ENCODE measurements around the gene PTPN4.
A peak's percentile ranks its signal among the peaks of the same experiment; 100 is the strongest.

The PTPN4 gene

DNA sequence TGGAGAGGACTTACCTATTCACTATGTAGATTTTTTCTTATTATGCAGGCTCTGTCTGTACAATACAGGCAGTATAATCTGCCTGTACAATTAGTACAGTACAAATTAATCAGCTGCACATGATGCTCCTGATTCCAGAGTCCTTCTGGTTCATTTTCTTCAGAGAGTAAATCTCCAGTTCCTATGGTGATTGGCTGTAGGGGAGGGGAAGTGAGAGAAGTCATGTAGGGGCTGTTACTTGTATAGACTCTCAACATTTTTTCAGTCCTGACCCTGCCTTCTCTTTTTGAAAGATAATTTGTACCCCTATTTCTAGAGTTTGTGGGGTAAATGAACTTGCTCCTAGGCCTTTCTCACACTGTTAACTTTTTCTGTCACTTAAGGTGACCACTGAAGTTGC, 54.5 kb downstream of the PTPN4 start:
- DNase-seq = no peak

DNA sequence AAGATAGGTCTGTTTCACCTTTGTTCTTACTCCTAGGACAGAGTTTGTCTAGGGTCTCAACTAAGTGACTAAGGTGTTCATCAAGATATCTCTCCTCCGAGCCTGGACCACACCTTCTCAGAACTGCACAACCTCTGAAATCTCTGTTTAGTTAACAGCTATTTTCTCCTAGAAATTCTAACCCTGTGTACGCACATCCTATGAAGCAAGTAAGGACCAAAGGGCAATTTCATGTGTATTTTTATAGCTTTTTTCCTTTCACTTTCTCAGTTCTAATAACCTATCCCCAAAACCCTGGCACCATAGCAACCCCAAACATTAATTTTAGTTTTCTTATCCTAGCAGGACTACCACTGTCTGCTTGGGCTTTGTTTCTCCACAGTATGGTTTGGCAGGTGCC, 59.1 kb downstream of the PTPN4 start:
- no peak for DNase-seq

DNA sequence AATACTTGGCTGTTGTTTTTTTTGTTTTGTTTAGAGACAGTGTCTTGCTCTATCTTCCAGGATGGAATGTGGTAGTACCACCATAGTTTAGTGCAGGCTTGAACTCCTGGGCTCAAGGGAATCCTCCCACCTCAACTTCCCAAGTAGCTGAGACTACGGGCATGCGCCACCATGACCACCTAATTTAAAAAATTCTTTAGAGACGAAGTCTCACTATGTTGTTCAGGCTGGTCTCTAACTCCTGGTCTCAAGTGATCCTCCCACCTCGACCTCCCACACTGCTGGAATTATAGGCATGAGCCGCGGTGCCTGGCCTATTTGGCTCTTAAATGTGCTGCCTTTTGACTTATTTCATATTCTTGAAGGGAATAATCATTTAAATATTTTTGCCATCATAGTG, 60.1 kb downstream of the PTPN4 start:
- DNase-seq = no peak

DNA sequence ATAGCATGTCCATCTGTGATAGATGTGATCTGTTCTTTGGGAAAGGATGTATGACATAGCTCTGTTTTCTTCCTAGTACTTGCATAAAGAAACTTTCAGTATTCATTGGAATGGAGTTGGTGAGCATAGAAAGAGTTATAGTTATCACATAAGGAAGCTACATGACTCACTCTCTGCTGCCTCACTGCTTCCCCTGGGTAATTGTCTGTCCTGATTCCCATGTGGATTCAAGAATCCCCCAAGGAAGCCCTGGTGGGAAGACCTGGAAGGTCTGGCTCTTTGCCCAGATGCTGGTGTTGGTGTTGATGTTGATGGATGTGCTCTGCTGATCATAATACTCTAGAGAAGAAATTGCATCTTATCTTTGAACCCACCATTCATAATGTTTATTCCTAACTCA, 60.6 kb downstream of the PTPN4 start:
- no peak for DNase-seq

DNA sequence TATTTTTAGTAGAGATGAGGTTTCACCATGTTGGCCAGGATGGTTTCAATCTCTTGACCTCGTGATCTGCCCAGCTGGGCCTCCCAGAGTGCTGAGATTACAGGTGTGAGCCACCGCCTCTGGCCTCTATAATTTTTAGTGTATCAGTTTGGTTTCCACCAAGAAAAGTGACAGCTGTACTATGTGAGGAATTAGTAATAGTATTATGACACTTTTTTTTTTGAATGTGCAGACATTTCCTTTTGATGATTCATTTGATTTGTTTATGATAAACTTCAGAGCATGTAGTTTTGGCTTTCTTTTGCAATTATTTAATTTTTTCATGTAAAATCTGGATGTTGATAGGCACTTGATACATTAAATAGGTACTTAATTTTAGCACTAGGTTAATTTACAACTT, 61.5 kb downstream of the PTPN4 start:
- DNase-seq = no peak

DNA sequence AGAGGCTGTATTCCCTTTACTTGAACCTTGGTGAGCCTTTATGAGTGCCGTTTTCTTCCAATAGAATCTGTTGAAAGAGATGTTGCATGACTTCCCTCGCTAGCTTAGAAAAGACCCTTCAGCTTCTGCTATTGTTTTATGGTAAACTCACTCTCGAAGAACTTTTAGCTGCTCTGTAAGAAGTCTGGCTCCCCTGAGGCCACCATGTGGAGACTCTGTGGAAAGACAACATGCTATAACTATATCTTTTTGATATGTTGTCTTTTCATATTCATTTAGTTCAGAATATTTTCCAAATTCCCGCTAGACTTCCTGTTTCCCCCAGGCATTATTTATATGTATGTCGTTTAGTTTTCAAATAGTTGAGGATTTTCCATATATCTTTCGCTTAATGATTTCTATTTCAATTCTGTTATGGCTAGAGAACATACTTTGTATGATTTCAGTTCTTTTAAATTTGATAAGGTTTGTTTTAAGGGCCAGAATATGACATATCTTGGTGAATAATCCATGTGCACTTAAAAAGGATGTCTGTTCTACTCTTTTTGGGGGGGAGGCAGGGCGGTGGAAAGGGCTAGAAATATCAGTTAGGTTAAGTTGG, 64.1 kb downstream of the PTPN4 start:
- peak in 1 of 2 experiments; percentile 10 for DNase-seq

DNA sequence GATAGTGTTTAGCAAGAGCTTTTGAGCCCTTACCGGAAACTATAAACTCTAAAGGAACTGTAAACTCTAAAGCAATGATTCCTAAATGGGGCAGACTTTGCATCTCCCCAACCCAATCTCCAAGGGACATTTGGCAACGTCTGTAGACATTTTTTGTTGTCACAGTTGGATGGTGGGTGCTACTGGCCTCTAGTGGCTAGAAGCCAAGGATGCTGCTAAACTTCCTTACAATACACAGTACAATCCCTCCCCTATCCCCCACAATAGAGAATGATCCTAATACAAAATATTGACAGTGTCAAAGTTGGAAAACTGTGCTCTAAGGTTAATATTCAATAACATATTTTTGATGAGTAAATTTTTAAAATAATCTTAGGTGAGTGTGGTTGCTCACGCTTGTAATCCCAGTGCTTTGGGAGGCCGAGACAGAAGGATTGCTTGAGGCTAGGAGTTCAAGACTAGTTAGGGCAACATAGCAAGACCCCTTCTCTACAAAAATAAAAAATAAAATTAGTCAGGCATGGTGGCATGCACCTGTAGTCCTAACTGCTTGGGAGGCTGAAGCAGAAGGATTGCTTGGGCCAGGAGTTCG, 66.7 kb downstream of the PTPN4 start:
- DNase-seq = peak; percentile 18 to 27

DNA sequence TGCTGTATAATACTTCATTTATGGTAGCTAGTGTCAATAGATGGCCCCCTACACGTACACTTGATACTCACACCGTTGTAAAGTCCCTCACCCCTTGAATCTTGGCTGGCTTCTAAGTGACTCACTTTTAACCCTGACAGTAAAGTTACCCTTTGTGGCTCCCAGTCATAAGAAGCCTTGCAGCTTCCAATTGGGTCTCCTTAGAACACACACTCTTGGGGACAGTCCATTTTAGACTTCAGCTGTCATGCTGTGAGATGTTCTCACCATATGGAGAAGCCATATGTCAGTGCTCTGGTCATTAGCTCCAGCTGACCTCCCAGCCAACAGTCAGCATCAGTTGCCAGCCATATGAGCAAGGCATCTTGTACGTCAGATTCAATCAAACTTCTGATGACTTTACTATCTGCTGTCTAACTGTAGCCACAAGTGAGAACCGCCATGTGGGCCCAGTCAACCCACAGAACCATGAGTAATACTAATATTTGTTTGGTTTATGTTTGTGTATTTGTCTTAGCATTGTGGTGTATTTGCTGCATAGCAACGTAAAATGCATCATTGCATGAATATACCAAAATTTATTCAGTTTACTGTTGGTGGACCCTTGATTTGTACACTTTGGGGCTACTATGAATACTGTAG, 68.3 kb downstream of the PTPN4 start:
- DNase-seq = no peak

DNA sequence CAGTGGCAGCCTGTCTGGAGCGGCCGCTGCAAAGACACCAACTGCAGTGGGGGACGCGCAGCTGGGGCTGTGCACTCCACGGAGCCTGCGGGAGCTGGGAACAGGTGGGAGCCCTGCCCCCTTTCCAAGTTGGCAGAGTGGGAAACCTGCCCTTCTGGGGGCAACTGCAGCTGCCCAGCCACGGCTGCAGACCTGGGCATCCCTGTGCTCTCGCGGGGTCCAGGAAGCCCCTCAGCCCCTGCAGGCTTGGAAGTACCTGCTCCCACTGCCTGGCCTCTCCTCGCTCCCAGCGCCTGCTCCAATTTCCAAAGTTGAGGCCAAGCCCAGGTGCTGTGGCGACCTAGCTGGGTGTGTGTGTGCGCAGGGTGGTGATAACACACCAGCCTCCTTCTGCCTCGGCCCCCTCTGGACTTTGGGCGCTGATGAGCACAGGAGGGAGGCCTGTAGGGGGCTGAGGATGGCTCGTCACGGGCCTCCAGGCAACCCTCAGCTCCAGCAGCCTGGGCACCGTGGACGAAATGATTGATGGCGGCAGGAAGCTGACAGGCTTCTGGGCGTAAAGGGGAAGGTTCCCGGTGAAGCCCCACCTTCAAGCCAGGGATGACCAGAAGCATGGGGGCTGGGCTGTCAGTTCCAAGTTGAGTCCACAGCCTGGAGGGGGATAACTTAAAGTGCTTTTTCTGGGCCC, 76.9 kb downstream of the PTPN4 start:
- DNase-seq = no peak

DNA sequence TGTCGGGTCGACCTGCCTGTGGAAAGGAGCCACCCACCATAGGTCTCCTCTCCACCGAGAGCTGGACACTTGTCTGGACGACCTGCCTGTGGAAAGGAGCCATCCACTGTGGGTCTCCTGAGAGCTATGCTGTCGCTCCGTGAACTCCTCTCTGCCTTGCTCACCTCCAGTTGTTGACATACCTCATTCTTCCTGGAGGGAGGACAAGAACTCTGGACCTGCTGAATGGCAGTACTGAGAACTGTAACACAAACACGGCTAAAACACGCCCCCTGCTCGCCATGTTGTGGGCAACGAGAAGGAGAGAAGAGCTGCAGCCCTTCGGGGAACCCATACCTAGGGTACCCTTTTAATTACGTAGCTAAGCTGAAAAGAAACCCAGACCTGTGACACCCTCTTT, 77.6 kb downstream of the PTPN4 start:
- no peak for DNase-seq

DNA sequence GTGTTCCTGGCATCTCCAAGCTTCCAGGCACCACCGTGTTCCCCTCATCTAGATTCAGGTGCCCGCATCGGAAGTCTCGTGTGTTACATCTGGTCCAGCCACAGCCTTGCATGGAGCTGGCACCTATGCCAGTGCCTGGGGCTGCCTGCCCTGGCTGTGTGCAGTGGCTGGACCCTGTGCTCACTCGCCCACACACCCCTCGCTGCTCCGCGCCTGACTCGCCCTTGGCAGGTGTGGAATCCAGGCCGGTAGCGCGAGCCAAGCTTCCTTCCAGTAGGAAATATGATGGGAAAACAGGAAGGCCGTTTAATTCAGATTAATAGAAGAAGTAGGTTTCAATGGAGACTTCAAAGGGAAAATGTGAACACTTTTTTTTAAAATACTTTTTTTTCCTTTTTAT, 78.0 kb downstream of the PTPN4 start:
- DNase-seq = no peak

DNA sequence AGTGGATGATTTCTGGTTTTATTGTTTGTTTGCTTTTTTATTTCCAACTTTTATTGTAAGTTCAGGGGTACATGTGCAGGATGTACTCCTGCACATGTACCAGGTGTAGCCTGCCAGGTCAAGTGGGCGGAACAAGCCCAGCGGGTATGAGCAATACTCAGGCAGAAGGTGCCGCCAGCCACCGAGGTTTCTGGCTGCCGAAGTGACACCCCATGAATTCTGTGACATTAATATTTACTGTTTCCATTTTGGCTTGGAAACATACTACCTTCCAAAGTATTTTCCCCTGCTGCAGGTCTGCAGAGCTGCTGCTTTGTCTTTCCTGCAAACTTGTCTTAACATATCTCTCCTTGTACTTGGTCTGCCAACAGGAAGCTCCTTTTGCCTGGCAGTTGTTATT, 78.5 kb downstream of the PTPN4 start:
- no peak for DNase-seq

DNA sequence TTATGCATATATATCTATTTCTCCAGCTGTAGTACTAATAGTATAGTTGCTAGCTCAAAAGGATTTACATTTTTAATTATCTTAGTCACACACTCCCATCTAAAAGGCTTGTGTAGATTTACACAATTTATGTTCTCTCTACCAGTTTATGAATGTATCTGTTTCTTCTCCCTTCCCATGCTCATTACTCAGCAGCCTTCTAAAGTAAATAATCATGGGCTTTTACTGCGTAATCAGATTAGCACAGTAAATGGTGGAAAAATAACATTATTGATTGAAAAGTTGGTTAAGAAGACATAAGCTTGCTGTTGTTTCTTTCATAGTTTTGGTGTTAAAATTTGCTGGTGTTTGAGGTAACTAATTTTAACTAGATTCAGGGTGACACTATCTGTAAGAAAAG, 81.8 kb downstream of the PTPN4 start:
- DNase-seq = no peak

DNA sequence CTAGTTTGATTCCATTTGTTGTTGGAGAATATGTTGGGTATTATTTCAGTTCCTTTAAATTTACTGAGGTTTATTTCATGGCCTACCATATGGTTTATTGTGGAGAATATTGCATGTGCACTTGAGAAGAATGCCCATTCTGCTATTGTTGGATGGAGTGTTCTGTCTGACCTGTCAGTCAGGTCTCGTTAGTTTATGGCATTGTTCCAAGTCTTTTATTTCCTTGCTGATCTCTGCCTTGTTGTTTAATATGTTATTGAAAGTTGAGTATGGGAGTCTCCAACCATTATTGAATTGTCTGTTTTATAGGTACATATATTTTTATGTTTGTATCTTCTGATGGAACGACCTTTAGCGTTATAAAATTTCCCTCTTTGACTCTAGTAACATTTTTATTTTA, 86.3 kb downstream of the PTPN4 start:
- no peak for DNase-seq

DNA sequence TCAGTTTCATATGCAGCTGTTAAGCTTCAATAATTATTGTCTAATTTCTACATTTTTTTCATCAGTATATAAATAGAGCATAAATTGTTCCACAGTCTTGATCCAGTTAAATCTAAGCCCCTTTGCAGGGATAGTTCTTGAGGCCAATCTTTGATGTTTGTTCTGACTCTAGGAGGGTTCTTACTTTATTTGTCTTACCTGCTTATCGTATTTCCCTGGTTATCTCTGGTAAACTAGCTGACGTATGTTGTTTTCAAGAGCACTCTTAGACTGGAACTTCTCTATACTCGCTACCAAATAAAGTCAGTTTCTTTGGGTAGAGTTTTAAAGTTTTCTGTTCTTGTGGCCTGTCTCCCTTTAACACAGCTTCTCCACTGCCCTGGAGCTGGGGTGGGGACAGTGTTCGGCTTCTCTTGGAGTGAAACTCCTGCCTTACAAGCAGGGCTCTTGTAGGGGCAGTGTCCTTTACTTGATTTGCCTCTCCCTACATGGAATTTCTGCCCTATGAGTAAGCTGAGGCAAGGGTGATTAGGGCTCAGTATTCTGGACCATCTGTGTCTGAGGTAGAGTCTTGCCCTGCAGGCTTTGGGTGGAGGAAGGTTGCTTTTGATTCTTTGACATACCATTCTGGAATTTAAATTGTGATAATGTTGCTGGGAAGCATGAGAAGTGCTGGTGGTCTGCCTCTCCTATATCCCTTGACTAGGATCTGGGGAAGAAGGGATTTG, 90.3 kb downstream of the PTPN4 start:
- no peak for DNase-seq

DNA sequence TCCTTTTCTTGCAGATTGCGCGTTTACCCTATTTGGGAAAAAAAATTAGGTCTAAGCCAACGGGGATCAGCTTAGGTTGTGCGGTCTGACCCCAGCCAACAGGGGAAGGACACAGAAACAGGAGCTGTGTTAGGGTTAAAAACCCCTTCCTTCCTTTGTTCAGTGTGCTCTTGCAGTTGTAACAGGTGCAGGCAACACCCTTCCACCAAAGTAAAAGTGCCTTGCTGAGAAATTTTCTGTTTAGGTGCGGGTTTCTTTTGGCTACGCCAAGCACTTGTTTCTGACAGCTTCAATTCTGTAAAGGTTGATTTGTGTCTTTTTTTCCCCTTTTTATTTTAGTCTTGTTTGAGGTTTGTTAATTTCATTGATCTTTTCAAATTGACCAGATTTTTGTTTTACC, 92.5 kb downstream of the PTPN4 start:
- DNase-seq = no peak

DNA sequence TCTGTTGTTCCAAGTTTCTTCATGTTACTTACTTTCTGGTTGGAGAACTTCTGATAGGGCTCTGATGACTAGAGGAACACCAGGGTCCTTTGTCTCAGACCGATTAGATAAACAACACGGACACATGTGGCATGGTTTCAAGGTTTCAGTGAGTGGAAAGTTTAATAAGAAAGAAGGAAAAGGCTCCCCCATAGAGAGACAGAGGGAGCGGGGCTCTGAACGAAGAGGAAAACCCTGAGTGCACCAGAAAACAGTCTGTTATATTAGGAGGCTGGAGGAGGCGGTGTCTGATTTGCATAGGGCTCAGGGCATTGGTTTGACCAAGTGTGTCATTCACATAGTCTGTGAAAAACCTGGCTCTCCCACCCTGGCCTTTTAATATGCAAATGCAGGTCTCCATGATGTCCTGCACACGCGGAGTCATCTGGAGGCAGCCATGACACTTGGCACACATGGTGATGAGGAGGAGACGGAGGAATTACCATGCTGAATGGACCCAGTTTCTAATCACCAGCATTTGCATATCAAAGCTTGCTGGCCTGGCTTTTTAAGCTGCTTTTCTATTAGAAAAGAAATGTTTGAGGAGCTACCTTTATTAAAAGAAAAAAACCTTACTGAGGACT, 94.2 kb downstream of the PTPN4 start:
- DNase-seq = no peak

DNA sequence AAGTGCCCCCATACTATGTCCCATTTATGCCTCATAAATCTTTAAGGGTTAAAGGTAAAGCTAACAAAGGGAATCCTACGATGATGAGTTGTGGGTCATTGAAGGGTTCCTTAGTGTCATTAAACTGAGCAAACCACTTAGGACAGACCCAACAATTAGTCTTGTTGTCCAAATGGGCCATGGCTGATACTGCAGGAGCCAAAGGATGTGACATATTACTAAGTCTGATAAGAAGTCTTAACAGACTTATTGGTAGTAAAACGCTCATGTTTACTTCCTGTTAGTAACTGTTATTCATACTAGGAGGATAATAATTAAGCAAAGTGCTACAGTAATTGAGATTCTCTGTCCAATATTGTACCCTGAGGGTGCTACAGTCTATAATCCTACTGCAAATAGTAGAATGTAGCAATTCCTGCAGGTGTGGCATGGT, 96.8 kb downstream of the PTPN4 start:
- DNase-seq = no peak

DNA sequence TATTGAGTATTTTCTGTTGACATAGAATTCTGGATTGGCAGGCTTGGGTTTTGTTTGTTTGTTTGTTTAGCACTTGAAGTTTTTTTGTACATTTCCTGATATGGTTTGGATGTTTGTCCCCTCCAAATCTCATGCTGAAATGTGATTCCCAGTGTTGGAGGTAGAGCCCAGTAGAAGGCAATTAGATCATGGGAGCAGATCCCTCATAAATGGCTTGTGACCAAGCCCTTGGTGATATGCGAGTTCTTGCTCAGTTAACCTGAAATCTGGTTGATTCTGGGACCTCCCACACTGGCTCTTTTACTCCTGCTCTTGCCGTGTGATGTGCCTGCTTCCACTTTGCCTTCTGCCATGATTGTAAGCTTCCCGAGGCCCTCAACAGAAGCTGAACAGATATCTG, 98.0 kb downstream of the PTPN4 start:
- no peak for DNase-seq

DNA sequence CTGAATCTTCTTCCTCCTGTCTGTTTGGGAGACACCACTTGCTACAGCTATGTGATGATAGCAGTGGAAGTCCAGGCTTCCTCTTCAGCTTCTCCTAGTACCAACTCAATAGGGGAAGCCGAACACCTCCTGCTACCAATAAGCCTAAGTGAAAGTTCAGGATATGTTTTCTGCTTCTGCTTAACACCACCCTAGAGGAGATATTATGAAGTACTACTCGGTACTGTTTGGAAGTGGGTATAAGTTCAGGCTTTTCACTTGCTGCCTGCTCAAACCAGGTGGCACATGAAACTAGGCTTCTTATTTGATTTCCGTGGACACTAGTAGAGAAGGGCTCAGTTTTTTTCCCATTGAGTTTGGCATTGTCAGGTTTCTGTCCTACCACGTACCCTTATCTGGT, 99.8 kb downstream of the PTPN4 start:
- DNase-seq = no peak

DNA sequence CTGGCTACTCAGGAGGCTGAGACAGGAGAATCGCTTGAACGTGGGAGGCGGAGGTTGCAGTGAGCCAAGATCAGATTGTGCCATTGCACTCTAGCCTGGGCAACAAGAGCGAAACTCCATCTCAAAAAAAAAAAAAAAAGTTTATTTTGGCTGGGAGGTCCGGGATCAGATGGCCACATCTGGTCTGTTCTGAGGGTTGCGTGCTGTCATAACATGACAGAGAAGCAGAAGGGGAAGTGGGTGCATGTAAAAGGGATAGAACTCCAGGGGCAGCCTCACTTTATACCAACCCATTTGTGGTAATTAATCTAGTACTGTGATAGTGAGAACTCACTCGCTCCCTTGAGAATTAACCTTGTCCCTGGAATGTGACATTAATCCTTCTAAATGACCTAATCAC, 101.2 kb downstream of the PTPN4 start:
- DNase-seq = no peak

DNA sequence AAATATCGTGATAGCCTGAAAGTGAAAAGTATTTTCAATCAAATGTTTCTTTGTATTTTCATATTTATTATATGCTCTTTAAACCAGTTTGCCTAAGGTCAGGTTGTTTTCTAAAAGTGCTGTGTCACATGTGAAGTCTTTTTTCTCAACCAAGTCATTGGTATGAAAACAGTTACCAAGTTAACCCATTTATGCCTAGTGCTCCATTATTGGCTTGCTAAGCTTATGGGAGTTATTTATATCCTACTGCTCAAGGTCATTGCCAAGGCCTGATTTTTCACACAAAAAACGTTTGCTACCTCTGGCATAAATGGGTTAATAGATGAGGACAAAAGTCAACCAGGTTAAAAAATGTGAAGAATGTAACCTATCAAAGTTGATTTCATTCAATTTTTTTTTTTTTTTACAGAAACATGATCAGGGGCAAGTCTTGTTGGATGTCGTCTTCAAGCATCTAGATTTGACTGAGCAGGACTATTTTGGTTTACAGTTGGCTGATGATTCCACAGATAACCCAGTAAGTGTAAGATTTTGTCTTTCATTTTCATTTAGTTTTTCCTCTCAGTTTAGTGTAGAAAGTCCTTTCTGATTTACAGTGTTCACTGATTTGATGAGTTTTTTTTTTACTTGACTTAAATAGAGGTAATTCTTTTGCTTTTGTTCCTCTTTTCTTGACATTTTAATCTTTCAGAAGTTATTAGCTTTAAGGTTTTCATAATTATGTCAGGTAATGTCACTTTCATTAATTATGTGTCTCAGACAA, 102.6 kb downstream of the PTPN4 start:
- DNase-seq = no peak
